Subcutaneous adipose tissue (tissue), 4 donors: ENCODE results near the gene NT5DC3. TPM values are rescaled to one million over a fixed set of nuclear protein-coding genes. Genes with fewer than 3 reads are reported as not detected.

ENCODE experiments used
- total RNA-seq, 4 donors: library from RNA; depleted of rRNA; stranded (reverse); fragments of >200 nt; gene quantifications; one replicate each; pipeline ENCODE4 v1.1.0, GENCODE V29; 2016
- TF ChIP-seq, protein P1 (sequence below): fragments of 450-650 bp; IDR thresholded peaks from one replicate; pipeline ENCODE4 v1.5.1; 2016; ENCODE audit warnings: low read depth, mild to moderate bottlenecking, control low read depth, antibody characterized with exemption, moderate library complexity

NT5DC3 gene
- total RNA-seq, 4 donors from 2014 or later = 4.5 to 7.0 (median 5.6) TPM

DNA sequence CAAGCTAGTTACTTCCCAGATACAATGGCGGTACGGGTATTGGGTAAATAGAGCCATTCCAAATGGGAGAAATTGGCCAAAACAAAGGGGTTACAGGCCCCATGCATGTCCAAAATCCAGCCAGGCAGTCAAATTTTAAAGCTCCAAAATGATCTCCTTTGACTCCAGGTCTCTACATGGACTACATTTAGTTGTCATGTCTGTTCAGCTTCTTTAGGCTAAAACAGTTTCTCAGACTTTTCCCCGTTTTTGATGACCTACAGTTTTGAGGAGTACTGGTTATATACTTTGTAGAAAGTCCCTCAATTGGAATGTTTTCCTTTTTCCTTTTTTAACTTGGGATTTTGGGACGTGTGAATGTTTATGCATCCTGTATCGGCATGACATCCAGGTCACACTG lies 4.7 kb downstream of the NT5DC3 start:
- TF ChIP-seq, protein P1, sequence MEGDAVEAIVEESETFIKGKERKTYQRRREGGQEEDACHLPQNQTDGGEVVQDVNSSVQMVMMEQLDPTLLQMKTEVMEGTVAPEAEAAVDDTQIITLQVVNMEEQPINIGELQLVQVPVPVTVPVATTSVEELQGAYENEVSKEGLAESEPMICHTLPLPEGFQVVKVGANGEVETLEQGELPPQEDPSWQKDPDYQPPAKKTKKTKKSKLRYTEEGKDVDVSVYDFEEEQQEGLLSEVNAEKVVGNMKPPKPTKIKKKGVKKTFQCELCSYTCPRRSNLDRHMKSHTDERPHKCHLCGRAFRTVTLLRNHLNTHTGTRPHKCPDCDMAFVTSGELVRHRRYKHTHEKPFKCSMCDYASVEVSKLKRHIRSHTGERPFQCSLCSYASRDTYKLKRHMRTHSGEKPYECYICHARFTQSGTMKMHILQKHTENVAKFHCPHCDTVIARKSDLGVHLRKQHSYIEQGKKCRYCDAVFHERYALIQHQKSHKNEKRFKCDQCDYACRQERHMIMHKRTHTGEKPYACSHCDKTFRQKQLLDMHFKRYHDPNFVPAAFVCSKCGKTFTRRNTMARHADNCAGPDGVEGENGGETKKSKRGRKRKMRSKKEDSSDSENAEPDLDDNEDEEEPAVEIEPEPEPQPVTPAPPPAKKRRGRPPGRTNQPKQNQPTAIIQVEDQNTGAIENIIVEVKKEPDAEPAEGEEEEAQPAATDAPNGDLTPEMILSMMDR = no peak

DNA sequence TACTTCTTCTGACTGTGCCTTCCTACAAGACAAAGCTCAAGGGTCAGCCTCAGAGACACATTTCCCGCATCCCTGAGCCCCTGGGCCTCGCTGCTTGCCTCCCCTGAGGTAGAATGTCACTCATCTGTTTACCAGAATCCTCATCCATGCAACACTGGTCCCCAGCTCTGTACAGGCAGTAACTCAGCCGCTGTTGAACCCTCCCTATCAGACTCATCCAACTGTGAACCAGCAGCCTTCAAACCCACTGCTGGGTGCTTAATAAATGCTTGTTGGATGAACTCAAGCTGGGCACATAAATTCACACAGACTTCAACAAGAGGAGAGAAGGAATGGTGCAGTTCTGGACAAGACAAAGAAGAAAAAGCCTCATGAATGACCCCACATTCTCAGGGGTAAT lies 6.1 kb downstream of the NT5DC3 start:
- TF ChIP-seq, protein P1 = no peak

DNA sequence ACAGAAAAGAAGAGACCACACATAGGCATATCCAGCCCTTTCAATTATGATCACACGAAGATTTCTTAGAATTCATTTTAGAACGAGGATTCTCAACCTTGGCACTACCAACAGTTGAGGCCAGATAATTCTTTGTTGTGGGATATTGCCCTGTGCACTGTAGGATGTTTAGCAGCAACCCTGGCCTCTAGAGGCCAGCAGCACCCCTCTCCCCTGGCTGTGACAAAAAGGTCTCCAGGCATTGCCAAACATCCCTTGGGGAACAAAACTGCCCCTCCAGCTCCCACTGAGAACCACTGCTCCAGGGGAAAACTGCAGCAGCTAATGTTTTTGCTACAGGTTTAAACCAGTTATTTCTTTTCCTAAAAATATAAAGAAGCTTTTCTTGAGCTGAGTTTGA lies 7.1 kb downstream of the NT5DC3 start:
- TF ChIP-seq, protein P1 = no peak

DNA sequence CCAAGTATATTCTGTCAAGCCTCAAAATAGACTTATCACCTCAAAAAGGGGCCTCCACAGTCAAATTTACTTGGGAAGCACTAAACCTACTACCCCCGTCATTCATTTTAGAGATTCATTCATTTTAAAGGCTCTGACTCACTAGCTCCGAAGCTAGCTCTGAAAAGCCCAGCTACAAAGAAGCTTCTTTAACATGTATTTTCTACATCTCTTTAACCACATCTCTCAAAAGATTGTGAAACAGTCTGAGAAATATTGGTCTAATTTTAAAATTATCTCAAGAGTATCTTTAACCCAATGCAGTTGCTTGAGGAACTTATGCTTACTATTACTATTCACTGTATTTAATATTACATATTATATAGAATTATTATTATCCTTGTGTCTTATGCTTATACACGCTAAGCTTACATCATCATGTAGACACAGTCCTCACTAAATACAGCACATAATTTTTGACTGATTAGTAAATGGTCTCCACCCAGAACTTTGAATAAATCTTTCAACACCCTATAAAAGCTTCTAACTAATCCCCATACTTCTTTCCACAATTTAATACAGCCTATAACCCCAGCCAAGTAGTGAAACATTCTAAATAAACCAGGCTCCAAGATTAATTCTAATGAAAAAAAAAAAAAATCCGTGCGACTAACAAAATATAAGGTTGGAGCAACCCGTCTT lies 7.8 kb downstream of the NT5DC3 start:
- TF ChIP-seq, protein P1 = no peak

DNA sequence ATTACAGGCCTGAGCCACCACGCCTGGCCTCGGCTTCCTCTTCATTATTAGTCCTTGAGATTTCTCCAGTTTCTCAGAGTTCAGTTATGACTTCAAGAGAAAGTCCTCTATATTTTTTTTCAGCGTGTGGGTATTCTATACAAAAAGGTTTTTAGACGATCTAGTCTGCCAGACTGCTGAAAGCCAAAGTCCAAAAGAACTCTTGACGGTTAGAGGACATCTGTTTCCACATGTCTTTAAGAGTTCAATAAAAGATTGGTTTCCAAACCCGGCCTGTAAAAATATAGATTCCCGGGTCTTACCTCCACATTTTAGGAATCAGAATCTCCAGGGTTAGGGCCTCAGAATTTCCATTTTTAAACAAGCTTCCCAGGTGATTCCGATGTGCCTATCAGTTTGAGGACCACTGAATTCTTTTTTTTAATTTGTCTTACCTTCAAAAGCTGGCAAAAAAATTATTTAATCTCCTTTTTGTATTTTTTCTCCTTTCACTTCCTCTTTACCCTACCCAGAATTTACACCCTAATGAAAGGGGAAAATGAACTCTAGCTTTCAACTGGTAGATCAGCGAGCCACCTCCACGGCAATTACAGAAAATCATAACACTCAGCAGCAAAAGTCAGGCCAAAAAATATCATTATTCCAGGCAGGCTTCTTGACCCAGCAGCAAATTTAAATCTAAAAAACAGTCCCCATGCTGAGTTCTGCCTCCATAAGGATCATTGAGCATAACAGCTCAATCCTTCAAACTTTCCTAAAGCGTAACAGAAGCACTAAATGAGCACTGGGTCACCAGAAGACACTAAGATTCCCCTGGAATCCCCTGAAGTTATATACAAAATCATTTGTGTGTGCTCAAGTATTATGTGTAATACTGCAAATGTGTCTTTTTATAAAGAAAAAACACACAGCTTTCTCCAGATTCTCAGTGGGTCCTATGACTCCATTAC lies 8.7 kb downstream of the NT5DC3 start:
- TF ChIP-seq, protein P1 = no peak

DNA sequence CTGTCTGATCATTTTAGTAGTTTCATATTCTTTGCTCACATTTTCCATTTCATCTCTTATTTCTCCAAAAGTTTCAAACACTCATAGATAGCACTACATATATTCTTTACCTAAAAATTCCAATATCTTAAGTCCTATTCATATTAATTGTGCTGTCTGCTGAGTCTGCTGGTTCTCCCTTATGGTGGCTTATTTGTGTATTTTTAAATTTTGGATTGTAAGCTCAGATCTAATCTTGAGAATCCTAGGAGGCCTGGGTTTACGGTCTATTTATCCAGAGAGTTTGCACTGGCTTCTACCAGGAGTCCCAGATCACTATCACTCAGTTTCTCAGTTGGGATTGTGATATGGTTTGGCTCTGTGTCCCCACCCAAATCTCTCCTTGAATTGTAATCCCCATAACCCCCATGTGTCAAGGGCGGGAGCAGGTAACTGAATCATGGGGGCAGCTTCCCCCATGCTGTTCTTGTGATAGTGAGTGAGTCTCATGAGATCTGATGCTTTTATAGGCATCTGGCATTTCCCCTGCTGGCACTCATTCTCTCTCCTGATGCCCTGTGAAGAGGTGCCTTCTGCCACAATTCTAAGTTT lies 10.2 kb downstream of the NT5DC3 start:
- TF ChIP-seq, protein P1 = no peak
